ENCODE data around the gene SYNPO.

SYNPO gene

GRCh38 chr5:150700594-150701377, 60.3 kb downstream of the SYNPO start, which contains the start of gene RBM22:
TSS of gene RBM22 (minus strand) at chr5:150701062. CDS start at chr5:150700985, 77 bp downstream.
- DNase-seq, result peak; percentile 74

GRCh38 chr5:150703762-150704161, 63.3 kb downstream of the SYNPO start:
- no peak for DNase-seq

DNA sequence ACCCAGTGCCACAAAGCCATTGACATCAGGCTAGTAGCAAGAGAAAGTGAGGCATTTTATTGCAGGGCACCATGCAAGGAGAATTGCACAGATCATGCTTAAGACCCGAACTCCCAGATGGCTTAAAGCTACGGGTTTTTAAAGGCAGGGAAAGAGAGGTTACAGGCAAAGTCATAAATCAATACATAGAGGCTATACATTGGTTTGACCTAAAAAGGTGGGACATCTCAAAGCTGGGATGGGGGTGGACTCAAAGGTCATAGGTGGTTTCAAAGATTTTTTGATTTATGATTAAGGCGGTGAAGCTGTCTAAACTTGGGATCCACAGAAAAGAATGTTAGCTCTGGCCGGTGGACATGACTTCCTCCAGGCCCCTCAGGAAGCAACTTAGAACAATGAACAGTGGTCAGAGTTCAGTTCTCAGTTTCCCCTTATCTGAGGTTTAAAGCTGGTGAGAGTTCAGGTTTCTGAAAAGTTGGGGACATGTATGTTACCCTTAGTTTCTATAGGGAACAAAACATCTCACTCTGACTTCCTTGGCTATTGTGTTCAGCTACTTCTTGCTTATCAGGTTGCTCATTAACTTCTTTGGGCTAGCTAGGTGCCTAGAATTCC, 66.4 kb downstream of the SYNPO start:
- DNase-seq, result no peak

All from amniotic stem cell (primary cell).